GM19193 (cell line): ENCODE data around the gene FCN2.

ENCODE experiments used
- POLR2A ChIP-seq: IDR thresholded peaks from 4 replicates; pipeline ENCODE4 v1.6.1; 2011; ENCODE audit not compliant: insufficient read depth, insufficient read length; ENCODE audit errors: extremely low read depth

The FCN2 gene

GRCh38 chr9:134887686-134888602 is 7.3 kb downstream of the FCN2 start:
- no peak for TF ChIP-seq POLR2A

GRCh38 chr9:134888603-134889190 is 8.1 kb downstream of the FCN2 start:
- TF ChIP-seq POLR2A, result no peak

GRCh38 chr9:134889386-134890154 is 9.0 kb downstream of the FCN2 start:
- TF ChIP-seq POLR2A, result no peak

GRCh38 chr9:134890155-134890495 is 9.5 kb downstream of the FCN2 start:
- no peak for TF ChIP-seq POLR2A

- TF ChIP-seq POLR2A, result no peak
These were observed 10.4 kb downstream of the FCN2 start for GRCh38 chr9:134891053-134891452.

- no peak for TF ChIP-seq POLR2A
These were observed 11.1 kb downstream of the FCN2 start for GRCh38 chr9:134891713-134892112.

GRCh38 chr9:134892221-134892620 is 11.6 kb downstream of the FCN2 start:
- no peak for TF ChIP-seq POLR2A

GRCh38 chr9:134892820-134893420 is 12.3 kb downstream of the FCN2 start:
- no peak for TF ChIP-seq POLR2A

GRCh38 chr9:134894136-134894860 is 13.7 kb downstream of the FCN2 start:
- TF ChIP-seq POLR2A, result no peak

GRCh38 chr9:134895097-134895496 is 14.5 kb downstream of the FCN2 start:
- TF ChIP-seq POLR2A, result no peak

GRCh38 chr9:134895567-134895907 is 14.9 kb downstream of the FCN2 start:
- TF ChIP-seq POLR2A, result no peak

GRCh38 chr9:134895908-134896833 is 15.6 kb downstream of the FCN2 start:
- TF ChIP-seq POLR2A, result no peak

- no peak for TF ChIP-seq POLR2A
These were observed 16.4 kb downstream of the FCN2 start for GRCh38 chr9:134896834-134897583.
